Mucosa of gallbladder (tissue), 1 donor: ENCODE data around the gene PI4KB. TPM values are rescaled to one million over a fixed set of nuclear protein-coding genes. Genes with fewer than 3 reads are reported as not detected.
"Not testable (repeated sequence)": the region's sequence is repeated elsewhere in the genome, so short reads cannot be mapped to it uniquely, and the experiment has no call there.

Experiments
- DNase-seq: peaks from one replicate; pipeline ENCODE4 v3.0.0-alpha.2; 2020; ENCODE audit warnings: low spot score
- total RNA-seq: library from RNA; stranded (reverse); gene quantifications from one replicate; pipeline ENCODE4 v1.2.1, GENCODE V29; 2021
- donor health status: DM: no; HTN: no; CAD: no.

The PI4KB gene
- total RNA-seq: 71.4 TPM

DNA sequence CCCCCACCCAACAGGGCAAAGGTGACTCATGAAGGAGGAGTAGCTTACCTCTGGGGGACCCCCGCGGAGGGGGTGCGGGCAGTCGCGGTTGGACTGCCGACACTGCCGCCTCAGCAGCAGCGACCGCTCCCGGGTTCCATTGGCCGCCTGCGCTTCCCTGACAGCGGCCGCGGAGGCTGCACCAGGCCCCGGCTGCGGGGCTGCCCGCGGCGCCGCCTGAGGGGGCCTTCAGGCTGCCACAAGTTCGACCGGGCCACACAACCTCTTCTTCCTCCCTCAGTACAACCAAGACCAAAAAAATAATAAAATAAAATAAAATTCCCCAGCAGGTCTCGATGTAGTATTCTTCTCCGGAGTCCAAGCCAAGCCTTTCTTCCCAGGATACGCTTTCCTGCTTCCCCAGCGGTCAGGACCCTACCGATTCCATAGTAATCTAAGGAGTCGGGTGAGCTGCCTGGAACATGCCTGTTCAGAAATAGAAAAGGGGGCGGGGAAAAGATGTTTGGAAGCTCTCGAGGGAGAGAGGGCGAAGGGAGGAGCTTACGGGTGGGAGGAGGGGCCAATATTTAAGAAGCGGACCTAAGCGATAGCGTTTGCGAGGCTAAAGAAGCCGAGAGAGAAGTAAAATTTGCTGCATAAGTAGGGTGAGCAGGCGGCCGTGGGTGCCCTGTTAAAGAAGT, at the start of gene PI4KB:
PI4KB (minus strand) TSS at position 194 of the 680 bp plus-strand sequence. CDS start 10,935 bp downstream, outside the sequence.
- DNase-seq: peak; percentile 97

DNA sequence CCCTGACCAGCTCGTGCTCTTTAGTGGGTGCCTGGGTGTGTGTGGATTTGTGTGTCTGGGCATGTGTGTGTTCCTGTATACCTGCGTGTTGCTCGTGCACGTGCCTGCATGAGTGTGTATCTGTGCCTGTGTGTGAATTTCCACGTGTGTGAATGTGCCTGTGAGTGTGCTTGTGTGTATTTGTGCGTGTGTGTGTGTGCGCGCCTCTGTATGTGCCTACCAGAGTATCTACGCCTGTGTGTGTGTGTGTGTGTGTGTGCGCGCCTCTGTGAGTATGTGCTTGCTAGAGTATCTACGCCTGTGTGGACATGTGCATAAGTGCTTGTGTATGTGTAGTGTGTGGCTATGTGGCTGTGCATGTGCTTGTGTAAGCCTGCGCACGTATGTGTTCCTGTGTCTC, 46.0 kb upstream of the PI4KB start:
- no peak for DNase-seq

DNA sequence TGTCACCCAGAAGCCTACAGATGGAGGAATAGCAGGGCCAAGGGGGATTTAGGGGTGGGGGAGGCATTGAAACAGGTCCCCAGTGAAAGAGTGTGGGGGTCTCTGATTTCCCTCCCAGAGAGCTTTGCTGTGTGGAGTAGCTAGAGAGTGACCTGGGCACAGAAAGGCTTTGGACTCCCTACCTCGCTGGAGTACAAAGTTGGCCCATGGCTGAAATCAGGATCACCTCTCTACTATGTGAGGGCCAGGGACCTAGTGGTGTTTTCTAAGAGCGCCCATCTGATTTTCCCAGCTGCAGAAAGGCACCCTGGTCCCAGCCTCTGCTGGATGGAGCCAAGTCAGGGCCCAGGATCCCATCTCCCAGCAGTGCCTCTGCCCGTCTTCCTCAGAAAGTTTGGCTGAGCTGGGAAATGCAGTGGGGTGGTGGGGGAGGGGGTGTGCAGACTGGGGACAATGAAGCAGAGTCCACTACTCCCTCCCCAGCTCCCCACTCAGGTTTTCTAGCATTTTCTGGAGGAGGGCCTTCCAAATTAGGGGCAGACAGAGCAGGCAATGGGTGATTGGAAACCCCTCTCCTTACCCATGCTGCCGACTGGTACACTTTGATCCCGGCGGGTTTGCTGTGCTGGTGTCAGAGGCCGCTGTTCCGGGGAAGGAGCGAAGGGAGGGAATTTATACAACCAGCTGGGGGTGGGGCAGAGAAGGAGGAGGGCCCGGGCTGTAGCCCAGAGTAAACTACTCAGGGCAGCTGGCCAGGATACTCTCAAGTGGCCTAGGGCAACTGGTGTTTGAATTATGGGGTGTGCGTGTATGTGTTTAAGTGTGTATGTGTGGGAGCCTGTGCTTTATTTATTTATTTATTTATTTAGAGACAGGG, 45.1 kb upstream of the PI4KB start, which contains the start of gene SELENBP1:
SELENBP1 (minus strand) TSS at position 648 of the 877 bp plus-strand sequence; CDS start at position 584, 64 bp downstream.
- DNase-seq: peak; percentile 94

DNA sequence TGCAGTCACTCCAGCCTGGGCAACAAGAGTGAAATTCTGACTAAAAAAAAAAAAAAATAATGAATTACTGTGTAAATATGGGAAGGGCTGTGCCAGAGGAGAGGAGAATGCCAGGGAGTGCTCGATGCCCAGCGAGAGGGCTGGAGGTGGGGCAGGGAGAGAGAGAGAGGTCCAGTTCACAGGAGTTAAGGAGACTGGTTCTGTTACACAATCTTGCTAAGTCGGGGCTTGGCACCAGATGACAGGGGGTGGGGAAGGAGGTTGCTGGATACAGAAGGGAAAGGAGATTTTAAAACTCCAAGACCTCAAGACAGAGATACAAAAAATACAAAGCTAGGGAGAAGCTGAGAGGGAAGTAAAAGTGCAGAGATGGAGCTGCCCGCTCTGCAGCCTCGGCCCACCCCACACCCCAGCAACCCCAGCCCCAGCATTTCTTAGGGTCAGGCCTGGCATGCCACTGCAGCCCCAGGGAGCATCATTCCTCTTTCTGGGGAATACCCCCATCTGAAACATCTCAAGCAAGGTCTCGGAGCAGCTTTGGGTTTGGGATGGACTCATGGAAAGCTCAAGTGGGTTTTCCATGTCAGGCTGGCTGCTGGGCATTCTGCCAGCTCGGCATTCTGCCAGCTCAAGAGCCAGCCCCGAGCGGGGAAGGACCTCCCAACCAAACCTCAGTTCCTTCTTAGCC, 44.3 kb upstream of the PI4KB start:
- peak; percentile 86 for DNase-seq

DNA sequence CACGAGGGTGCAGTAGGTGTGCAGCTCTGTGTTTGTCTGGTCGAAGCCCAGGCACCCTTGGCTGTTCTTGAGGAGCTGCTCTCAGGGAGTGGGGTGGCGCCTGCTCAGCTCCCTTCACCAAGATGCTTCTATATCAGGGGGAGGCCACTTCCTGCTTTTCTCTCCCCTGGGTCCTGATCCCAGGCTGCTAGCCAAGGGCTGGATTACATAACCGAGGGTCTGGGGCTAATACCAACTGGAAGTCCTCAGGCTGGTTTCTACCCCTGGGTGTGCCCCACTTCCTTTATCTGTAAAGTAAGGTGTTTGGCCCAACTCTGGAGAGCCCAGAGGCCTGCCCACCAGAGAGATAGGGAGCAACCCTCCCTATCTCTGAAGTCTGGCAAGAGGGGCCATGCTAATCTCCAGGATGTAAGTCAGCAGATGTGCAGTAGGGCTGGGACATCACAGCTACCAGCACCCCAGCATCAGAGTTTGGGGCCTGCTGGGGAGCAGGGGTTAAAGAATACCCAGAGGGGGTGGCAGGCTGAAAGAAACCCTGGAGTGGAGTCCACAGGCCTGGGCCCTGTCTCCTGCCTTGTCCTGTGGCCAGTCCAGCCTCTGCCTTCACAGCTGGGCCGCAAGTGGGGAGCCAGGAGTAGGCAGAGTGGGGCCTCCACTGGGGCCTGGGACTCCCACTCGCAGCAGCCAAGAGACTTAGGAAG, 43.1 kb upstream of the PI4KB start:
- DNase-seq: no peak

DNA sequence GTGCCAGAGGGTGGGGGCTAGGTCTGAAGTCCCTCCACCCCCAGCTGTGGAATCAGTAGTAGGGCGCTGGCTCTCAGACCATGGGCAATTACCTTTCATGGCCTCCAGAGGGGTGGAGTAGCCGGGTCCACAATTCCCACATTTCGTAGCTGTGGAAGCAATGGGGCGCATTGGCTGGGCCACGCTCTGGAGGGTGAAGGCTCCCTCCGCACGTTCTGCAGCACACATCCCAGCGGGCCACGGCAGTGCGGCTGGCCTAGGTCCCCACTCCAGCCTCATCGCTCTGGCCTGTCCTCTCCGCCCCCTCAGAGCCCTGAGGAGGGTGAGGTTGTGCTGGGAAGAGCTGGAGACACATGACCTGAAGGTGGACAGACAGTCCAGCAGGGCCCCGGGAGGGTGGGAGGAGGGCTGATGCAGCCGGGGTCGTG, 42.4 kb upstream of the PI4KB start:
- no peak for DNase-seq

DNA sequence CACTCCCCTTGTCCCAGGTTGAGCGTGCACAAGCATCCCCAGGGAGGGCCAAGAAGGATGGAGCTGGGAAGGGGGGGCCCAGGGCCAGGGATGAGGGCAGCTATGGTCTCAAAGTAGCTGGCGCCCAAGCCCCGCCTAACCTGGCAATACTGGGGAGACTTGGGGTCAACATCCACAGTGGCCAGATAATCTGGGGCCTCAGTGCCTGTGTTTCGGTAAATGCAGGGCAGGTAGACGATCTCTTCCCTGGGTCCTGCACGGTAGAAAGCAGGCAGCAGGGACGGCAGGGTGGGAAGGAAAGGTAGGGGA, 42.0 kb upstream of the PI4KB start:
- DNase-seq: no peak

DNA sequence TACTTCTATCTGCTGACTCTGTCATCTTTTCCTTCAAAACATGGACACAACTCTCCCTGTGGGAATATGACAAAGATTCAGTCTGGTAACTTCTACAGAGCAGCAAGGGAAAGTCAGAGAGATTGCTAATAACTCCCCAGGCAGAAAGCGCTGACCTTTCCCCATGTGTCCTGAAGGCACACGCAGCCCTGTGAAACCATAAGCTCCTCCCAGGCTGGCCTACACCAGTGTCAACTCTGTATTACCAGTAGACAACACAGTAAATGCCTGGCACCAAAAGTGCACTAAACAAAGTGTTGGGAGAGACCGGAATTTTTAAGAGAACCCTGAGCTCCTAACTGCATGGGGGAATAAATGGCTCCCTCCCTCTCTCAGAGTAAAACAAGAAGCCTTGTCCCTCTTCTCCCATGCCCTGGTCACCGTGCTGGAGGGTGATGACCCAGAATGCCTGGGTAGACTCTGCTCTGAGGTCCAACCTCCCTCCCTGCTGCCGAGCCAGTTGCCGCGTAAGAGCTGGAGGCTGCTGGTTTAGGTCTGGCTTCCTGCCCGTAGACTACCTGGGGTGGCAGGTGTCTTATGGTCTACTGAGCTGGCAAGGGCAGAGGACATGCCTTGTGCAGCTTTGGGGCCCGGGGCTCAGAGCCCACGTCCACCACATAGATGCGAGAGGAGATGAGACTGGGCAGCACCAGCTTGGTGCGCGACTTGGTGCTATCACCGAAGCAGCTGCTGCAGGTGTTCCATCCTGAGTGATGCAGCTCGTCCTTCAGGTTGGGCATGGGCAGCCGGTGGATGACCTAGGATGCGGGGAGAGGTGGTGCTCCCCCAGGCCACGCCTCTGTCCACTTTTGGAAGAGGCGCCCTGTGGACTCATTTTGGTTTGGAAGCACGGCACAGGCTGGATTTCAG, 41.4 kb upstream of the PI4KB start:
- peak; percentile 44 for DNase-seq

DNA sequence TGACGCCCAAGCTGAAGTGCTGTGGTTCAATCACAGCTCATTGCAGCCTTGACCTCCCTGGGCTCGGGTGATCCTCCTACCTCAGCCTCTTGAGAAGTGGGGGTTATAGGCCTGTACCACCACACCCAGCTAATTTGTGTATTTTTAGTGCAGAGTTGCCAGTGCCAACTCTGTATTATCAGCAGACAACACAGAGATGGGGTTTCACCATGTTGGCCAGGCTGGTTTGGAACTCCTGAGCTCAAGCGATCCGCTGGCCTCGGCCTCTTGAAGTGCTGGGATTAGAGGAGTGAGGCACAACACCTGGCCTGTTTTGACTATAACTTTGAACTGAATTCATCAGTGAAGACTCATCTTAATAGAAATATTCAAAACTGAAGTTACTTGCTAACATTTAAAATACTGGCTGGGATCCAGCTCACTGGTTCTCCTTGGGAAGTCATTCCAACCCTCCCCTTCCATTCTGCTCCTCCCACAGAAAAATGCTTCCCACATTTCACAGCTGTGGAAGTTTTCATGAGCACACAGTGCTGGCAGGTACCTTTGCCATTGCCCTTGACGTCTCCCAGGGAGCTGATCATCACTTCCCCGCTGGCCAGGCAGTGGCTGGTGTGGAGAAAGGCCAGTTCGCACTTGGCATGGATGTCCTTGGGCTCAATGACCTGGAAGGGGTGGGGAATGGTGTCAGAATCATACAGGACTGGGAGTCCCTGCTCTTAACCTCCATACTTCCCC, 40.6 kb upstream of the PI4KB start:
- DNase-seq: no peak

DNA sequence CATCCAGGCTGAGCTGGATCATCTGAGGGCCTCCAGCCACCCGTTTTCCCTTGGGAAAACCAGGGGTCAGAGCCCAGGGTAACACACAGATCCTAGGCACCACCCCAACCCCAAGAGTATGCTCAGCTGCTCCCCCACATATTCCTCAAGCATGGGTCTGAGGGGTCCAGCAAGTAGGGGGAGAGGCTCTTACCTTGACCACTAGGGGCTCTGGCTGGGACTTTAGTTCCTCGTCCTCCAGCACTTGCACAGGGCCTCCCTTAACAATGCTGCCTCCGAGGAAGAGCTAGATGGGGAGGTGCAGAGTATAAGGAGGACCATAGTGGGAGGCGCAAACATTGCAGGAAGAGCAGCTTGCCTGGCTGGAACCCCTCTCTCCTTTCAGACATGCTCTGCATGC, 37.8 kb upstream of the PI4KB start:
- DNase-seq: no peak

DNA sequence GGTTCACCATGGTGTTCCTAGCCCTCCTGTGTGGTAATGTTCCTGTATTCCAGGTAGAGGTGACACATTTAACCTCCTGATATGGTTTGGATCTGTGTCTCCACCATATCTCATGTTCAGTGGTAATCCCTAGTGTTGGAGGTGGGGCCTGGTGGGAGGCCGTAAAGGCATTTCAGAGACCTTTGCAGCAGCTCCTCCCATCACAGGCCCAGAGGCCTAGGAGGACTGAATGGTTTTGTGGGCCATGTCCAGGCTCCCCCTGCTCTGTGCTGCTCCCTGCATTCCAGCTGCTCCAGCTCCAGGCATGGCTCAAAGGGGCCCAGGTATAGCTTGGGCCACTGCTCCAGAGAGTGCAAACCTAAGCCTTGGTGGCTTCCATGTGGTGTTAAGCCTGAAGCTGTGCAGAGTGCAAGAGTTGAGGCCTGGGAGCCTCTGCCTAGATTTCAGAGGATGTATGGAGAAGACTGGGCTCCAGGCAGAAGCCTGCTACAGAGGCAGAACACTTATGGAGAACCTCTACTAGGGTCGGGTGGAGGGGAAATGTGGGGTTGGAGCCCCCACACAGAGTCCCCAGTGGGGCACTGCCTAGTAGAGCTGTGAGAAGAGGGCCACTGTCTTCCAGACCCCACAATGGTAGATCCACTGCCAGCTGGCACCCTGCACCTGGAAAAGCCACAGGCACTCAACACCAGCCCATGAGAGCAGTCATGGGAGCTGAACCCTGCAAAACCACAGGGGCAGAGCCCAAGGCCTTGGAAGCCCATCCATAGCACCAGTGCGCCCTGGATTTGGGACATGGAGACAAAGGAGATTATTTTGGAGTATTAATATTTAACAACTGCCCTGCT, 35.3 kb upstream of the PI4KB start:
- no peak for DNase-seq

DNA sequence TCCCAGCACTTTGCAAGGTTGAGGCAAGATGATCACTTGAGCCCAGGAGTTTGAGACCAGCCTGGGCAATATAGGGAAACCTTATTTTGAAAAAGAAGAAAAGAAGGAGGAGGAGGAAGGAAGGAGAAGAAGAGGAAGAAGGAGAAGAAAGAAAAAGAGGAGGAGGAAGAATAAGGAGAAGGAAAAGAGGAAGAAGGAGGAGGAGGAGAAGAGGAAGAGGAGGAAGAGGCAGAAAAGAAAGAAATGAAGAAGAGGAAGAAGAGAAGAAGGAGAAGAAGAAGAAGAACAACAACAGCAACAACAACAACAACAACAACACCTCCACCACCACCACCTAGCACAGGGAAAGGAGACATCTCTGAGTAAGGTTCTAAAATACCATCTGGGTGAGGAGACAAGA, 34.7 kb upstream of the PI4KB start:
- no peak for DNase-seq

DNA sequence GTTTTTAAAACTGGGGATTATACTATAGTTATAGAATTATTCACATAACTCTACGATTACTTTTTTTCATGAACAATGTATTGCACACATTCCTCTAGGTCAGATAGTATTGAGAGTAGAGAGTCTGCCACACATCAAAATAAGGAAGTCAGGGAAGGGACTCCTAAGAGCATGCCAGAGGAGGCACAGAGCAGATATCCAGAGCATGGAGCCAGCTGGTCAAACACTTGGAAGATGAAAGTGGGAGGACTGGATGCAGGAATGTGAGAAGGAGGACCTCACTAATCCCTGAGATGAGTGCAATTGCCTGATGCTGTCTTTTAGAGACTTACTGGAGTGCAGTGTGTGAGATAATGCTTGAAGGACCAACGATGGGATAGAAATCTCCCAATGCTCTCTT, 29.5 kb upstream of the PI4KB start:
- DNase-seq: no peak

DNA sequence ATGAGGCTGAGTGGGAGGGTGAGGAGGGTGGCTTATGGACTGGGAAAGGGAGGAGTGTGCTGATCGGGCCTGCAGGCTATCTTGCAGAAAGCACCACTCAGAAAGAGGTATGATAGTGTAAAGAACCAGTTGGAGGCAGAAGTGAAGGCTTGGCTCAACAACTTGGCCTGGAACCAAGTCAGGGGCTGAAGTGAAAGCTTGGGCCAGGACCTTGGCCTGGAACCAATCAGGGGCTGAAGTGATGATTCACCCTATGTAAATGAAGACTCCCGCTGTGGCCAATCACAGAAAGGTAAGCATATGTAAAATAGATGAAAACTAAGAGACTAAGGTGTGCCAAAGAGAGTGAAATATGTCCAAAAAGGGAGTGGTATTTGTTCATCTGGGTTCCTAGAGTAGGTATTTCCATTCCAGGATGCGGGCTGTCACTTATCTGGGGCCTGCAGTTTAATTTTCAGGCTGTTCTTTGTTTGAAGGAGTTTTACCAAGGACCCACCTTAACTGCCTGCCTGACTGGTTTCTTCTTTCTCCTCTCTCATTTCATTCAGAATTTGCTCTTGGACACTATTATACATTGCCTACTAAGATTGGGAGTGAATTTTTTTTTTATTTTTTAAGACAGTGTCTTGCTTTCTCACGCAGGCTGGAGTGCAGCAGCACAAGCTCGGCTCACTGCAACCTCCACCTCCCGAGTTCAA, 25.0 kb upstream of the PI4KB start:
- DNase-seq: peak; percentile 50

DNA sequence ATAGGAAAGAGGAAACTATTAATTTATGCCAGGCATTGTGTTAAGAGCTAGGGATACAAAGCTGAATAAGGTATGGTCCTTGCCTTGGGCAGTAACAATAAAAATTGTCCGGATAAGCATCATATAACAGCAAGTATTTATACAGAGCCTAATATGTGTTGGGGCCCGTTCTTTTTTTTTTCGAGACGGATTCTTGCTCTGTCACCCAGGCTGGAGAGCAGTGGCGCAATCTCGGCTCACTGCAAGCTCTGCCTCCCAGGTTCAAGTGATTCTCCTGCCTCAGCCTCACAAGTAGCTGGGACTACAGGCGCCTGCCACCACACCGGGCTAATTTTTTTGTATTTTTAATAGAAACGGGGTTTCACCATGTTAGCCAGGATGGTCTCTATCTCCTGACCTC, 23.1 kb upstream of the PI4KB start:
- not testable (repeated sequence) for DNase-seq

DNA sequence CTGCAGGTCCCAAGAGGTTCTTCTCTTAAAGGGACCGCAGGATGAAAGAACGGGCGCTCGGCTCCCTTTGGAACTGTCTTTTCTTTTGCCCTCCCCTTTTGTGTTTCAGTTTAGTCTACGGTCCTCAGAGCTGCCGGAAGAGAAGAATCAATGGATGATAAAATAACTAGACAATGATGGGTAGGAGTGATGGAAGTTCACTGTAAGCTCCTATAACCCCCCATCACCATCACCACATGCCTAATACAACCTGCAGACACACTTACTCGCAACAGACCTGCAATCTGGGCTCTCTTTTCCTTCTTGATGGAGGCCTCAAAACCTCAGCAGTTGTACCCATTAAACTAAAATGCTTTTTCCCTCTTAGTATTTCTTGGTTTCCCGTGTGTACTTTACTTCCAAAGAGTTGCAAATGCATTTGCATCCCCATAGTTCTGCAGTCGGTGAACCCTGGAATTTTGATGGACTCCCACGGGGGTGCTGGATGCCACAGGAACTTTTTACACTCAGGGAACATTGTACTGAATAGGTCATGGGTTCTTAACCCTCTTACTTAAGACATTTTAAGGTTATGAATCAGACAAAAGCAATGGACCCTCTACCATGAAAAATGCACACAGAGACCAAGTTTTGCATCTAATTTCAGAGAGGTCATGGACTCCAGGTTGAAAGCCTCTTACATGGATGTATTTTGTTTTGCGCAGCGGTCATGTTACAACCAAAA, 20.5 kb upstream of the PI4KB start:
- no peak for DNase-seq

DNA sequence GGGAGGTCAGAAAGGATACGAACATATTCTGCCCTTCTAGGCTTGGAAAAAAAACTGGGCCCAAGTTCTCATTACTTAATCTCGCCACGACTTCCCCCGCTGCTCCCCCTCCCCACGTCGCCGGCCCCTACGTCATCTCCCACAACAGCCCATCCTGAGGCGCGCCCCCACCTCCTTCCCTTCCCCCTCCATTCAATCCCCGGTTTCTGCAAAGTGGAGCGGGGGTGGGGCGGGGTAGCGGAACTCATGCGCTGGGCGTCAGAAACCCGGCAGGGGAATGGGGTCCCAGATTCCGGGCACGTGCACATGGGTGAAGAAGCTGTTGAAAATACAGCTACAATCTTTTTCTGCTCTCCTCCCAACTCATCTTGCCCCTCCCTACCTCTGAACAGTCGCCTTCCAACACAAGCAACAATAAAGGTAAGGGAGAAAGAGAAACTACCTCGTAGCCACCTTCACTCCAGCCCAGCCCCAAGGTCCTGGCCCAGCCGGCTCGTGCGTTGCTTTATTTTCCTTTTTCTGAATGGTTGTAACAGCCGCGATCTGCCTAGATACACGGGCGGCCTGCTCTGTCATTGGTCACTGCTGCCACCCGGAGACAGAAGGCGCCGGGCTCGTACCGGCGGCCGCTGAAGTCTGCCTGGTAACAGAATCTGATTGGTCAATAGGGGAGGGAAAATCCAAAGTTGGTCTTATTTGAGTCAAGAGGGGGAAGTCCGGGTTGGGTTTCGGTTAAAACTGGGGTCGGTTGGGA, 19.7 kb upstream of the PI4KB start, which contains the start of gene RFX5:
RFX5 (minus strand) TSS at position 484 of the 754 bp plus-strand sequence. CDS start 932 bp downstream, outside the sequence.
- DNase-seq: peak; percentile 97
